Stomach (tissue), 4 donors: ENCODE results near the gene PANK4.
"Not testable (repeated sequence)": the region's sequence is repeated elsewhere in the genome, so short reads cannot be mapped to it uniquely, and the experiment has no call there.

Experiments
- CTCF ChIP-seq, 7 experiments: fragments of 450-650 bp in 4 of 7; fragments of 200-600 bp in 3 of 7; sonication (generic) in 3 of 7; IDR thresholded peaks; one replicate each; pipeline ENCODE4 v1.5.1; 2016 to 2019; ENCODE audit warnings: antibody characterized with exemption in 7 of 7, control low read depth in 2 of 7, mild to moderate bottlenecking in 1 of 7
- EP300 ChIP-seq: sonication (generic); formaldehyde crosslinking; IDR thresholded peaks from one replicate; pipeline ENCODE4 v1.6.1; 2017; ENCODE audit warnings: antibody characterized with exemption
- POLR2A ChIP-seq, 4 donors: fragments of 450-650 bp; IDR thresholded peaks; one replicate each; pipeline ENCODE4 v1.6.1; 2016; ENCODE audit warnings: antibody characterized with exemption in 4 of 4, control low read depth in 2 of 4, mild to moderate bottlenecking in 1 of 4, moderate library complexity in 1 of 4

DNA sequence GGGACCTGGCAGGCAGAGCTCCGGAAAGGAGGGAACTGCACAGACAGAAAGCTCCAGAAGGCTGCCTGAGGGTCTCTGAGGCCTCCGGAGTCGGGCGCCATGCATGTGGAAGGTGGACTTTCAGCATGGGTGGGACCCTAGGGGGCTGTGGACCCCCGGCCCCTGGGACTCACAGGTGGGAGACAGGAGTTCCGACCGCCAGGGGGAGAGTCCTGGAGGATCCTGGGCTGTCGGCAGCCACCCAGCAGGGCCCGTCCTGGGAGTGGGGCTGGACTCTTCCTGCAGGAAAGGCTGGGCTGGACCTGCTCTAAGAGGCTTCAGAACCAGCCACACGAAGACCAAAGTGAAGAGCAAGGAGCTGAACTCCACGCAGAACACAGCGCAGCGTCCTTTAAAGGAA lies 43.3 kb upstream of the PANK4 start:
- TF ChIP-seq CTCF (IDR thresholded peaks at IDR 0.05); EP300; POLR2A (IDR thresholded peaks at IDR 0.05): not testable (repeated sequence)
